Tibial artery (tissue), 4 donors: ENCODE results near the gene ZNRF1.
"Not testable (repeated sequence)": the region's sequence is repeated elsewhere in the genome, so short reads cannot be mapped to it uniquely, and the experiment has no call there.

Experiments
- DNase-seq, 2 donors: peaks; one replicate each; pipeline ENCODE4 v3.0.0-alpha.2; 2019
- H3K27ac ChIP-seq, 2 donors: fragments of 200-600 bp; sonication (generic) in 1 of 2; 1 replicate in 1 of 2; 2 replicates in 1 of 2; pipeline ENCODE4 v1.5.1; 2018 to 2019; ENCODE audit warnings: mild to moderate bottlenecking in 1 of 2
- H3K27me3 ChIP-seq, 2 donors: fragments of 200-600 bp; sonication (generic) in 1 of 2; one replicate each; pipeline versions ENCODE4 v1.5.1 to v1.6.0; 2016 to 2019
- H3K36me3 ChIP-seq, 3 donors: fragments of 200-600 bp; sonication (generic) in 2 of 3; one replicate each; pipeline ENCODE4 v1.5.1; 2016 to 2019; ENCODE audit warnings: mild to moderate bottlenecking in 2 of 3
- H3K4me1 ChIP-seq, 4 donors: fragments of 200-600 bp; sonication (generic) in 2 of 4; 1 replicate in 3 of 4; 2 replicates in 1 of 4; pipeline ENCODE4 v1.5.1; 2016 to 2019
- H3K4me3 ChIP-seq, 2 donors: fragments of 200-600 bp; sonication (generic) in 1 of 2; 1 replicate in 1 of 2; 2 replicates in 1 of 2; pipeline ENCODE4 v1.5.1; 2018 to 2019; ENCODE audit warnings: mild to moderate bottlenecking in 2 of 2
- H3K9me3 ChIP-seq, 3 donors: fragments of 200-600 bp; sonication (generic) in 1 of 3; one replicate each; pipeline ENCODE4 v1.5.1; 2016 to 2019
- intact Hi-C: fragments of 100-400 bp; cut with DNase I; formaldehyde crosslinking; loops from one replicate; pipeline ENCODE4 v1.15.0; 2023; ENCODE audit warnings: low total_unique reads
- TF ChIP-seq, protein P1 (sequence below), 2 experiments: fragments of 200-600 bp in 1 of 2; fragments of 450-650 bp in 1 of 2; IDR thresholded peaks; one replicate each; pipeline ENCODE4 v1.5.1; 2017 to 2019; ENCODE audit warnings: antibody characterized with exemption in 2 of 2, mild to moderate bottlenecking in 1 of 2, moderate library complexity in 1 of 2

Gene ZNRF1

DNA sequence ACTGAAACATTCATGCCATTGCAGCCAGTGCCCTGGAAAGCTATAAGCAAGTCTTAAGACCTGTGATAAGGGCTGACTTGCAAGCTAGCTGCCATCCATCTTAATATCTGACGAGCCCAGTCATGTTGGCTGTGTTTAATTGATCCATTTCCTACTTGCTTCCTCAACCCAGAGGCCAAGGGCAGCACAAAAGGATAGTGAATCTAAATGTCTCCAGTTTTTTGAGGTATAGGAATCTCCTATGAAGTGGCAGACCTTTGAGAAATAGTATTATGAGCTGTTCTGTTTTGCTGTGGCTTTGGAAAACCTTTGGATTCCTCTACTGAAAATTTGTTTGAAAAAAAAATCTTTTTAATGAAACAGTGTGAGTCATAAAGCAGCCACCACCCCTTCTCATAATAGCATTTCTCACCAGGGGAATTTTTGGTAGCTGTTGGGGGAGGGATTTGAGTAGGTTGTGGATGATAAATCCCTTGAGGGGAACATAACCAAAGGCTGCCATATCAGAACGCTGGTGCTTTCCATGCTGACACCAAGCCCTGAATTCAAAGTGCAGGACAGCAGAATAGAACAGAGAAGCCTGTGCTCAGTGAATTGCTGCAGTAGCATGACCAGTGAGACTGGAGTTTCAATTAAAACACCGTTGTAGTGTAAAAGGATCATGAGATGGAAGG, 12.9 kb downstream of the ZNRF1 start:
- intact Hi-C loops, result no loop called here
- Histone ChIP-seq H3K4me1 (peaks cover 0 to 42% (median 31%) of the 10 kb centered on the region in 4 donors), H3K27ac (peak overlapping the region; percentile 75 to 77), H3K9me3 (no peaks in the 10 kb centered on the region), H3K27me3 (no peaks in the 10 kb centered on the region), H3K4me3 (peak overlapping the region in 1 of 2 donors; percentile 4), H3K36me3 (no peaks in the 10 kb centered on the region)
- DNase-seq, result peak in 1 of 2 donors; percentile 61
- TF ChIP-seq, protein P1, sequence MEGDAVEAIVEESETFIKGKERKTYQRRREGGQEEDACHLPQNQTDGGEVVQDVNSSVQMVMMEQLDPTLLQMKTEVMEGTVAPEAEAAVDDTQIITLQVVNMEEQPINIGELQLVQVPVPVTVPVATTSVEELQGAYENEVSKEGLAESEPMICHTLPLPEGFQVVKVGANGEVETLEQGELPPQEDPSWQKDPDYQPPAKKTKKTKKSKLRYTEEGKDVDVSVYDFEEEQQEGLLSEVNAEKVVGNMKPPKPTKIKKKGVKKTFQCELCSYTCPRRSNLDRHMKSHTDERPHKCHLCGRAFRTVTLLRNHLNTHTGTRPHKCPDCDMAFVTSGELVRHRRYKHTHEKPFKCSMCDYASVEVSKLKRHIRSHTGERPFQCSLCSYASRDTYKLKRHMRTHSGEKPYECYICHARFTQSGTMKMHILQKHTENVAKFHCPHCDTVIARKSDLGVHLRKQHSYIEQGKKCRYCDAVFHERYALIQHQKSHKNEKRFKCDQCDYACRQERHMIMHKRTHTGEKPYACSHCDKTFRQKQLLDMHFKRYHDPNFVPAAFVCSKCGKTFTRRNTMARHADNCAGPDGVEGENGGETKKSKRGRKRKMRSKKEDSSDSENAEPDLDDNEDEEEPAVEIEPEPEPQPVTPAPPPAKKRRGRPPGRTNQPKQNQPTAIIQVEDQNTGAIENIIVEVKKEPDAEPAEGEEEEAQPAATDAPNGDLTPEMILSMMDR (IDR thresholded peaks at IDR 0.05), result no peak

DNA sequence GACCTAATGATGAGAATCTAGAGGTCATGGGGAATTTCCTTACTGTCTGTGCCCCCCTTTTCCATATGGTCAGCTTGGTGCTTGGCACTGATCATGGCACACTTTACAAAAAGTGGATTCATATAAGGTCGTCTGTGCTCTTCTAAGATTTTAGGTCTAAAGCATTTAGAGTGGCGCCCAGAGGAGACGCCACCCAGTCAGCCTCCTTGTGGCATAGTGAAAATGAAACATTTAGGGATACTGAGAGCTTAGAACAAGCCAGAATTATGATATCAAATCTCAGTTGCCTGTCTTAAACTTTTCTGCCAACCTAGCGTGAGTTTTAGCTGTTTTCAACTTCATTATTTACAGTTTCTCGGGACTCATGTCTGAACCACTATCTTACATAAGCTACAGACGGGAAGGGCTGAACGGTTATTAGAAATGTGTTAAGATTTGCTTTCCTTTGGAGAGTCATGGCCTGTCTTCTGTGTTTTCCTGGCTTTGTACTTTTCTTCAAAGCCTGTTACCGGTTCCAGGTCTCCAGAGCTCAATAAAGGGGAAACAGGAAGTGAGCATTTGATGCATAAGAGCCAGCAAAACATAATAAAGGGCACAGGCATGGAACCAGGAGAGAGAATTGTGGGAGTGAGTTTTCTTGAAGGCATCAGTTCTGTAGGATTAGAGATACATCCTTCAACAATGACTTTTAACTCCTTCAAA, 13.7 kb downstream of the ZNRF1 start:
- peak overlapping the region in 1 of 2 donors; percentile 4 for H3K4me3 ChIP-seq
- no peaks in the 10 kb centered on the region for H3K36me3 ChIP-seq
- H3K4me1 ChIP-seq, result peaks cover 0 to 49% (median 31%) of the 10 kb centered on the region in 4 donors
- peak overlapping the region; percentile 75 to 77 for H3K27ac ChIP-seq
- DNase-seq, result no peak
- TF ChIP-seq, protein P1 (IDR thresholded peaks at IDR 0.05), result no peak
- no peaks in the 10 kb centered on the region for H3K9me3 ChIP-seq
- no peaks in the 10 kb centered on the region for H3K27me3 ChIP-seq
- intact Hi-C loops, result no loop called here

DNA sequence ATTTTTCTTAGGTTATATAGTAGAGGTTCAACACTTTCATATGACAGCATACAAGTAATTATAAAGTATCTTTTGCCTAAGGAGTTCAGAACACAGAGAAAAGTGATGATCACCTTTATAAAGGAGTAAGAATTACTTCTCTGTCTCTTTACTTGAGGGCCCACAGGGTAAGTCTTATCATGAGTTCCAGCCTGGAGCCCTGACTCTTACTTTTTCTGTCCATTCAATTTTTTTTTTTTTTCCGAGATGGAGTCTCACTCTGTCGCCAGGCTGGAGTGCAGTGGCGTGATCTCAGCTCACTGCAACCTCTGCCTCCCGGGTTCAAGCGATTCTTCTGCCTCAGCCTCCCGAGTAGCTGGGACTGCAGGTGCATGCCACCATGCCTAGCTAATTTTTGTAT, 14.3 kb downstream of the ZNRF1 start:
- DNase-seq, intact Hi-C loops, H3K9me3 ChIP-seq, H3K36me3 ChIP-seq, H3K4me3 ChIP-seq, H3K27me3 ChIP-seq: not testable (repeated sequence)
- Histone ChIP-seq H3K4me1 (peaks cover 0 to 52% (median 31%) of the 10 kb centered on the region in 4 donors), H3K27ac (peak overlapping the region; percentile 75 to 77)

DNA sequence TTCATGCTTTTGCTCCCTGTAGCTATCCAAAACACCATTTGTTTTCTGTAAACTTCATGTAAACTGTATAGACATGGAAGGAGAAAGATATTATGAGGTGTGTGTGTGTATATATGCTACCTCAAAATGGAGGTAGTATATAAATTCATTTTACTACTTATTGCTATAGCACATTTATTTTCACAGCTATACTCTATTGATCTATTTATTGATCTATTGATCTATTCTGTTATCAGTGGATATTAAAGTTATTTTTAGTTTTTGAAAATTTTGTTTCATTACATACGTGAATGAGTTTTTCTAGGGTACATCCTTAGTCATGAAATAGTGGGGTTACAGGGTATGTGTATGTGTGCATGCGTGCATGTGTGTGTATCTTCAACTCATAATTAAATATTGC, 15.5 kb downstream of the ZNRF1 start:
- no peak overlapping the region for H3K27ac ChIP-seq
- no peak for DNase-seq
- intact Hi-C loops, result no loop called here
- no peak overlapping the region for H3K4me3 ChIP-seq
- peaks cover 0 to 52% (median 31%) of the 10 kb centered on the region in 4 donors for H3K4me1 ChIP-seq
- TF ChIP-seq, protein P1 (IDR thresholded peaks at IDR 0.05), result no peak
- H3K36me3 ChIP-seq, result no peaks in the 10 kb centered on the region
- no peaks in the 10 kb centered on the region for H3K9me3 ChIP-seq
- H3K27me3 ChIP-seq, result no peaks in the 10 kb centered on the region

- intact Hi-C loops, H3K27me3 ChIP-seq, H3K4me3 ChIP-seq, DNase-seq, H3K36me3 ChIP-seq, H3K9me3 ChIP-seq, H3K27ac ChIP-seq: not testable (repeated sequence)
- peaks cover 0 to 33% (median 17%) of the 10 kb centered on the region in 4 donors for H3K4me1 ChIP-seq
Measured at GRCh38 chr16:75016451-75017081, 17.7 kb downstream of the ZNRF1 start.

- DNase-seq, result no peak
- H3K9me3 ChIP-seq, result no peaks in the 10 kb centered on the region
- H3K27ac ChIP-seq, result peak overlapping the region in 1 of 2 donors; percentile 3
- H3K4me1 ChIP-seq, result peaks cover 0 to 19% (median 5%) of the 10 kb centered on the region in 4 donors
- no peak overlapping the region for H3K4me3 ChIP-seq
- no peaks in the 10 kb centered on the region for H3K36me3 ChIP-seq
- no peaks in the 10 kb centered on the region for H3K27me3 ChIP-seq
- intact Hi-C loops, result no loop called here
- TF ChIP-seq, protein P1 (IDR thresholded peaks at IDR 0.05), result no peak
Measured at GRCh38 chr16:75017670-75018525, 19.1 kb downstream of the ZNRF1 start.
